ENCODE results near the gene CDSN.

The CDSN gene

DNA sequence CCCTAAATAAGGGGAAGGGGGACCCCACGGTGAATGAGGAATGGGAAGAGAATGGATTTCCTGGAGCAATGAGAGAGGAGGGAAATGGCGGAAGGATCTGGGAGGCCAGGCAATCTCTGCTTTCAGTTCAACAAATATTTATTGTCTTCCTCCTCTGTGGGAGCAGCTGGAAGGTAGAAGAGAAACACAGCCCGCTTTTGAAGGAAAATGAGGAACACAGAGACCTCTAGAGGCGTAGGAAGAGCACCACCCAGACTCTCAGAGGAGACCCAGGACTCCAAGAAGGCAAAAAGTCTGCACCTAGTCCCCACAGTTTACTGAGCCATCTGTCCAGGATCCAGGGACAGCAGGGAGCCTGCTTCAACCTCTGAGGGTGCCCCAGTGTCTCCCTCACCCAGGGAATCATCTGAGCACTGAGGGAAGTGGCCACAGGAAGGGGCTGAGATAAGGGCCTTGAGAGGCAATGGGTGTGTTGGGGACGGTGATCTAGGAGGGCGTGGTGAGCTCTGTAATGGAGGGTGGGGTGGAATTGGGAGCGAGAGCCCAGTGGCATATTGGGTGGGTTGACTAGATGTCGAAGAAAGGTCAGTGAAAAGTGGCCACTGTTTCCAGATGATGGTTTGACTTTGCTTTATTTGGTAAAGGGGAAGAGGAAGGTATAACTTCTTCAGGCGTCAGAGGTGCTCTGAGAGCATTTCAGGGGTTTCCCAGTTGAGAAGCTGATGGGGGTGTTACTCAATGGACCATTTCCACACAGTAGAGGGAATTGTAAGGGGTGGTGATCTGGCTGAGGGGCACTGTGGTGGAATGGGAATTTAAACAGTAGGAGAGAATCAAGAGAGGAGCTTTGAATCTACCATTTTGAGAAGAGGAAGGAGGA, 5.0 kb downstream of the CDSN start:
- no peak for DNase-seq

- DNase-seq, result no peak
Measured at GRCh38 chr6:31114541-31114878, 5.7 kb downstream of the CDSN start, which contains the start of gene PSORS1C1. PSORS1C1 (plus strand) TSS chr6:31114800; CDS start chr6:31129633, 14,833 bp downstream.

DNA sequence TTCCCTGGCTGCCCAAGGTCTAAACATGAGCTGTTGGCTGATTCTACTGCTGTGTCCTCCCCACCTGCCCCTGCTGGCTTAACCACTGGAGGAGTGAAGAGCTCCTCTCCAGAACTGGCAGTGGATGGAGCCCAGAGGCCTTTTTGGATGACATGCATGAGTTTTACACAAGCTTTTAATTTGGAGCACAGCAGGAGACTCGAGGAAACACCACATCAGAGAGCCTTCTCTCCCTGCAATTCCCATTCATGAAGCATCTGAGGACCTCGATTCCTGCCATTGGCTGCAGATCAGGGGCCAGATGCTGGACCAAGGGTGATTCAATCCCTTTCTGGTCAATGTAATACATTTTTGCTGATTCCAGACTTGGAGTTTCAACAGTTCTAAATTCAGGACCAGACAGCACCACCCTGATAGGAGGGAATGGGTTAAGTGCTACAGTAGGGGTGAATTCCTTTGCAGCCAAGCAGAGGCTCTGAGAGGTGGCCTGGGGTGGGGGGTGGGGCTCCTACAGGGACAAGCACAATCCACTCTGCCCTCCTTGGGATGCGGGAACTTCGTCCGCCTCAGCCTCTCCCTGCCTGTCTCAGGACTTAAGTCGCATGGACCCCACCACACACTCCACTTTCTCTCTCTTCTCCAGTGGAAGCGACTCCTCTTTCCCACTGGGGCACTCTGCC, 6.2 kb downstream of the CDSN start:
- DNase-seq, result no peak

GRCh38 chr6:31112478-31112877, 7.8 kb downstream of the CDSN start, which contains the start of gene C6orf15:
C6orf15 (minus strand) TSS chr6:31112575; CDS start chr6:31112555, 20 bp downstream.
- no peak for DNase-seq

GRCh38 chr6:31111712-31112111, 8.5 kb downstream of the CDSN start:
- DNase-seq, result no peak

GRCh38 chr6:31110825-31111582, 9.2 kb downstream of the CDSN start:
- DNase-seq, result no peak

- DNase-seq, result no peak
Measured at GRCh38 chr6:31107052-31107451, 13.2 kb downstream of the CDSN start.

DNA sequence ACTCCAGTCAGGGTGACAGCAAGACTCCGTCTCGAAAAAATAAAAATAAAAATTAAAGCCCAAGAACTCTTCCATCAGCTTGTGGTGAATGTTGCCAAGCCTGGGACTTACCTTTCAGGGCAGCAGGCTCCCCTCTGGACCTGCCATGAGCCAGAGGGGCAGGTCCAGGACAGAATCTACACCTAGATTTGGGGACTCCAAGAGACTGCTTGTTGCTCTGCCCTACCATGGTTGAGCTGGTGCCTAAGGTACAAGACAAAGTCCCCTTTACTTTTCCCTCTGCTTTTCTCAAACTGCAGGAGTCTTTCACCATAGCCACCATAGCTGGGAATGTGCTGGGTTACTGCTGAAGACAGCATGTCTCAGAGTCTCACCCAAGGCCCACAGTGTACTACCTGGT, 17.1 kb downstream of the CDSN start:
- no peak for DNase-seq

GRCh38 chr6:31098449-31098938, 21.8 kb downstream of the CDSN start:
- DNase-seq, result no peak

DNA sequence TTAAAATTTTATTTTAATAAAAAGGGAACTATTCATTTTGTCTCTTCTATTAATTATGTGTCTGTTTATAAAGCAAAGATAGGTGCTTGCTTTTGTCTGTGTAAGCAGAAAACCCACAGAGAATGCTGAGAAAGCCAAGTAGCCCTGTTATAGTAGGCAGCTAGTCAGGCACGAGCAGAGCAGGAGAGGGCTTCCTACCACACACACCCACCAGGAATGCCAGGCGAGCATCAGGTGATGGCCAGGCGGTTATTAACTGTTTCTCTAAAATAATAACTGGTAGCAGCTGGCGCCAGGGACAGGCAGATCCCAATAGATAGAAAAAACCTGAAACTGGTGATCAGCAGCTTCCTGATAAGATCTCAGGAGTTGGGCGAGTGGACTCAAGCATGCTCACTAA, 23.6 kb downstream of the CDSN start:
- DNase-seq, result no peak

DNA sequence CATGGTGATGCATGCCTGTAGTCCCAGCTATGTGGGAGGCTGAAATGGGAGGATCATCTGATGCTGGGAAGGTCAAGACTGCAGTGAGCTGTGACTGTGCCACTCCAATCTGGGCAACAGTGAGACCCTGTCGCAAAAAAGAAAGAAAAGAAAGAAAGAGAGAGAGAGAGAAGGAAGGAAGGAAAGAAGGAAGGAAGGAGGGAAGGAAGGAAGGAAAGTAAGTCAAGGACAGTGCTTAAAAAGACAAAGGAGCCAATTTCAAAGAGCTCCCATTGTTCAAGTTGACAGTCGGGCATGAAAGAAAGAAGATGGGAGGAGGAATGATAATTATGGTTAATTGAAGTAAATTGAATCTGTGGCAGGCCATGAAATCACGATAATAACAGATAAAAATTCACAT, 24.0 kb downstream of the CDSN start:
- no peak for DNase-seq

DNA sequence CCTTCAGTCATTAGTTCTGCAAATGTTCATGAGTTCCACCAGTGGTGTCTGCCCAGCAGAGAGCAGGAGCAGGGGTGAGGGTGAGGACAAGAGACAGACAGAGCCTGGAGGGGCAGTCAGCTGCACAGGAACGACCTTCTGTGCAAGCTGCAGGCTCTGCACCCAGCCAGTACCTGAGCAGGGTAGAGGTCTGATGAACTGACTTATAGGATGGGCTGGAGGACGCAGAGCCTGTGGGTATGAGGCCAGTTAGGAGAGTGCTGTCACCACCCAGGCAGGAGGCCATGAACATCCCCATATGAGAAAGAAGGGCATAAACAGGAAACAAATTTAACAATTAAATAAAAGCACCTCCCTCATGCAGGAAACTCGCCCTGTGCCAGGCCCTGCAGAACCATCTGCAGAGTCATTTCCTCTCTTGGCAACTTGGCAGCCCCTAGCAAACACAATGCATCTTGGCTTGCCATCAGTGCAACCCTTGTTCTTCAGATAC, 25.8 kb downstream of the CDSN start:
- DNase-seq, result peak; percentile 76 to 84

- no peak for DNase-seq
Measured at GRCh38 chr6:31092769-31093505, 27.3 kb downstream of the CDSN start.

- no peak for DNase-seq
Measured at GRCh38 chr6:31092238-31092637, 28.0 kb downstream of the CDSN start.

DNA sequence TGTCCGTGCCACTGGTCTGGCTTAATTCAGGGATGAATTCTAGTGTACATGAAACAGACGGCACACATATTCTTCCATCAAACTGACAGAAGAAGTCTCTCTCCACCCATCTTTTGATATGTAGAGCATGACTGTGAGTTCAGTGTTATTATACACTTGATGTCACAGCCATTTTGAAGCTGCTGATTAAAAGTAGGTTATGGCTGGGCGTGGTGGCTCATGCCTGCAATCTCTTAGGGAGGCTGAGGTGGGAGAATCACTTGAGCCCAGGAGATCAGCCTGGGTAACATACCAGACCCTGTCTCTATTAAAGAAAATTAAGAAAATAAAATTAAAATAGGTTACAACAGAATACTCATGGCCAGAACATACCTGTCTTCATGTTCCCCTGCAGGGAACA, 28.6 kb downstream of the CDSN start:
- DNase-seq, result no peak

DNA sequence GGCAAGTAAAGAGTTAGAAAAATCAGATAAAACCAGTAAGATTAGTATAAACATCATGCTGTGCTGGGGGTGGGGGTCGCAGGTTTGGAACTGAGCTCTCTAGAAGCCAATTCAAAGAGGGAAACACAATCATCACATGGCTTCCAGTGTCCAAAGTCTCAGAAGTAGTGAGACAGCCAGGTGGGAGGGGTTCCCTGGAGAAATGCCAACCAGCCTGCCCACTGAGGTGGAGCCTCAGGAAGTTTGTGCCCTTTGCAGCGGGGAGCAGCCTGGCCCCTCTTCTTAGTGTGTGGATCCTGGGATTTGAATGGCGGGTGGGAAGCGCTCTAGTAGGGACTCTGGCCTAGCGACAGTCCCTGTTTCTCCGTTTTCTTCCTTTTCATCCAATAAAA, 29.3 kb downstream of the CDSN start:
- DNase-seq, result no peak

- DNase-seq, result no peak
Measured at GRCh38 chr6:31090275-31090972, 29.8 kb downstream of the CDSN start.

GRCh38 chr6:31087494-31088089, 32.7 kb downstream of the CDSN start:
- peak in 1 of 2 experiments; percentile 57 for DNase-seq

DNA sequence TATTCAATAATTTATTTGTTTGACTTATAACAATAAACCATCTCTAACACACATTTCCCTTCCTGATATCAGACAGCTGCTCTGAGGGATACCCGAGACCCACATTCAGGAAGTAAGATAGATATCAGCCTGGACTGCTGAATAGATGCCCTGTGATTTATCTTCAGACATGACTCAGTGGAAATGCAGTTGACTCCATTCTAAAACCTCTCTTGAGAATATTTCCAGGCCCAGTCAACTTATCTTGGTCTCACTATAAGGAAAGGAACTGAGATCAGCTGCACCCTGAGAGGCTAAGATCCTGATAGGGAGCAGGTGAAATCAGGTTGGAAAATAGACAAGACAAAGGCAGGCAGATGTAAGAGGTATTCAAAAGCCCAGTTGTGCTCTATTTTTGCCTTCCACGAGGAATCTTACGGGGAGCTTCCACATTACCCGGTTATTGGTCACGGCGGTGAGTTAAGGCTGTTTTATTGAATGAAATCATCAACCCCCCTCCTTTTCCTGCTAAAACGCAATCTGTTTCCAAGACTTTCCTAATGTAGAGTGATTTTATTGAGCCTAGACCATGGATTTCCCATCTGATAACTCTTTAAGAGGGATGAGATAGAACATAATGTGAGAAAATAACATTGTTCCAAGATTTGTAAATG, 33.3 kb downstream of the CDSN start:
- DNase-seq, result no peak

DNA sequence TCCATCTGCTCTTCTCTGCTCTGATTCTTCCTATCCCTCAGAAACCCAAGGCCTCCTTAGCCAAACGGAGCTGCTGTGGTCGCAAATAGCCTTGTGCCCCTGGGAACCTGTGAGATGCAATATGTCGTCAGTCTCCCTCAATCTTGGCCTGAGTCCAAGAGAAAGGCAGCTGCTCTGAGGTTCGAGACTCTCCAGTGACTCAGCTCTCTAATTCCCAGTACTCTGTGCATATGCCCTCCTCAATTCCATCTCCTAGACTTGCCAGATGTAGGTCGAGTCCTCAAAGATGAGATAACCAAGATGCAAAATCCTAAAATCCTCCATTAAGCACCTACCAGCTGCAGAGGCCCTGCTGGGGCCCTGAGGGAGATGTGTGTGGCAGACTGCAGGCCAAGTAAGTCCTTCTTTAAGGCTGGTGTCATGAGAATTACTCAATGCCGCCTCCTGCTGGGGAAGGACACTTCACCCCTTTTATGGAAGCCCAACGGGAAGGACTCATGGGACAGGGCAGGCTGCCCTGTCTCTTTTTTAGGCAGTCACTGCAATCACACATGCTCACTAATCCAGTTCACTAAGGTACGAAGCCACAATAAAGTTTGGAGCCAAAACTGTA, 36.4 kb downstream of the CDSN start:
- DNase-seq, result no peak

Measured in cerebellar nuclear complex (tissue), 1 donor.